Cardiac atrium fibroblast (primary cell): ENCODE results near the gene AWAT2. TPM values are rescaled to one million over a fixed set of nuclear protein-coding genes. Genes with fewer than 3 reads are reported as not detected.

Experiments used
- total RNA-seq: library from RNA; depleted of rRNA; stranded (reverse); fragments of >200 nt; gene quantifications from 2 replicates; pipeline ENCODE4 v1.2.3, GENCODE V29; 2015

AWAT2 gene, protein sequence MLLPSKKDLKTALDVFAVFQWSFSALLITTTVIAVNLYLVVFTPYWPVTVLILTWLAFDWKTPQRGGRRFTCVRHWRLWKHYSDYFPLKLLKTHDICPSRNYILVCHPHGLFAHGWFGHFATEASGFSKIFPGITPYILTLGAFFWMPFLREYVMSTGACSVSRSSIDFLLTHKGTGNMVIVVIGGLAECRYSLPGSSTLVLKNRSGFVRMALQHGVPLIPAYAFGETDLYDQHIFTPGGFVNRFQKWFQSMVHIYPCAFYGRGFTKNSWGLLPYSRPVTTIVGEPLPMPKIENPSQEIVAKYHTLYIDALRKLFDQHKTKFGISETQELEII
- not detected in 2 replicates for total RNA-seq

DNA sequence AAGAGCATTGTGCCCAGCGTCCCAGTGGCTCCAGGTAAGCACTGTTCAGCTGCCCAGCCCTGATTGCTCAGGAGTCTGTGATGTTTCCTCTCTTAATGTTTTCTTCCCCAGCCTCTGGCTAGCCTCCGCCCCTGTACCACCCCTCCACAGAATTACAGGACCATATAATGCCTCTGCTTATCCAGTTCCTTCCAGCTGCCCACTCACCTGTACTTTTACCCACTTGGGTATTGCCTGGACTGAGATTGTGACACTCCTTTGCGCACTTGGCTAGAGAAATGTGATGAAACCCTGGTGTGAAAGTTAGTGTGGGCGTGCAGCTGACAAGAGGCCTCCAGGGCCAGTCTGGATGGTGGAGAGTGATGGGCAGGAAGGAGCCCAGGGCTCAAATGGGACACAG lies at the start of gene AWAT2:
Gene AWAT2, minus strand, starts transcription at position 14 of the 400 bp plus-strand sequence. Its CDS starts 6 bp downstream, at position 8.

DNA sequence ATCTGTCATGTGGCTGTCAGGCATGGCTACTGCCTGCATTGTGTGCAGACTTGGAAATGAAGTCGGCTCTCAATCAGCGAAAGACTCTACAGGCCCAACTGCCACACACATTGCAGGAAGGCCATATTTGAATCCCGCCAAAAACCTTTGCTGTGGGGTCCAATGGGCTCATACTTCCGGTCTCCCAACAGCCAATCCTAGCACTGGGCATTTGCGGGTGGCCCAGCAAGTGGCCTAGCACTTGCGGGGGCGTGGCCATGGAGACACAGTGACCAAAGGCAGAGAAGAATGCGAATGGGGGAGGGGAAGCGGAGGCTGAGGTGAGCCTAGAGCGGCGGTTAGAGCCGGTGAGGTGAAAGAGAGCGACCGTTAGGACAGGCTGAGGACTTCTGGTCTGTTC lies 12.3 kb upstream of the AWAT2 start, which contains the start of gene OTUD6A:
Gene OTUD6A, plus strand, starts transcription at position 382 of the 400 bp plus-strand sequence. CDS start 68 bp downstream, outside the sequence.

Other genes starting within 250 kb of the AWAT2 start
- not detected in 2 replicates for gene OTUD6A, start 12.5 kb upstream of the AWAT2 start, total RNA-seq
- gene IGBP1, start 83.5 kb upstream of the AWAT2 start, total RNA-seq, result 51.5 and 59.9 TPM in 2 replicates
- gene DGAT2L6, start 127.5 kb upstream of the AWAT2 start, total RNA-seq, result not detected in 2 replicates
- not detected in 2 replicates for gene AWAT1, start 184.7 kb upstream of the AWAT2 start, total RNA-seq
- not detected in 2 replicates for gene P2RY4, start 210.3 kb upstream of the AWAT2 start, total RNA-seq
- not detected in 2 replicates for gene ARR3, start 218.4 kb upstream of the AWAT2 start, total RNA-seq
- not detected in 2 replicates for gene RAB41, start 232.2 kb upstream of the AWAT2 start, total RNA-seq
- 41.3 and 69.0 TPM in 2 replicates for gene PDZD11, start 240.0 kb upstream of the AWAT2 start, total RNA-seq
- 3.2 and 5.0 TPM in 2 replicates for gene KIF4A, start 240.2 kb upstream of the AWAT2 start, total RNA-seq